ENCODE data around the gene C1QTNF8.
"Not testable (repeated sequence)": the region's sequence is repeated elsewhere in the genome, so short reads cannot be mapped to it uniquely, and the experiment has no call there.

The C1QTNF8 gene

DNA sequence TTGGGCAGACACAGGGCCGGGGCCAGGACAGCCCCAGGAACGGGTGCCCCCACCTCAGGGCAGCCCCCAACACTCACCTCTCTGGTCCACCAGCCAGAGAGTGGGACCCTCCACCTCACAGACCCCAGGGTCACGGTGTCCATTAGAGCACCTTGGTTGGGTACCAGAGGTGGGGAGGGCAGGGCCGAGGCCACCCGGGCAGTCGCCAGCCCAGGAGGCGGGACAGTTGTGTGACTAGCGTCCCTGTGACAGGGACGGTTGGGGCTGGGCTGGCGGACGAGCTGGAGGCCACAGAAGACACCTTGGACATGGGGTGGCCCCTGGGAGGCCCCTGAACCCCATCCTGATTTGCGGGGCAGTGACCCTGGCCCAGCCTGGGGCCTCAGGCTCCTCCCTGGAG lies 11.7 kb upstream of the C1QTNF8 start:
- no peak for DNase-seq

- no peak for DNase-seq
Measured at GRCh38 chr16:1107141-1107540, 11.1 kb upstream of the C1QTNF8 start.

- no peak for DNase-seq
Measured at GRCh38 chr16:1106659-1107058, 10.6 kb upstream of the C1QTNF8 start.

DNA sequence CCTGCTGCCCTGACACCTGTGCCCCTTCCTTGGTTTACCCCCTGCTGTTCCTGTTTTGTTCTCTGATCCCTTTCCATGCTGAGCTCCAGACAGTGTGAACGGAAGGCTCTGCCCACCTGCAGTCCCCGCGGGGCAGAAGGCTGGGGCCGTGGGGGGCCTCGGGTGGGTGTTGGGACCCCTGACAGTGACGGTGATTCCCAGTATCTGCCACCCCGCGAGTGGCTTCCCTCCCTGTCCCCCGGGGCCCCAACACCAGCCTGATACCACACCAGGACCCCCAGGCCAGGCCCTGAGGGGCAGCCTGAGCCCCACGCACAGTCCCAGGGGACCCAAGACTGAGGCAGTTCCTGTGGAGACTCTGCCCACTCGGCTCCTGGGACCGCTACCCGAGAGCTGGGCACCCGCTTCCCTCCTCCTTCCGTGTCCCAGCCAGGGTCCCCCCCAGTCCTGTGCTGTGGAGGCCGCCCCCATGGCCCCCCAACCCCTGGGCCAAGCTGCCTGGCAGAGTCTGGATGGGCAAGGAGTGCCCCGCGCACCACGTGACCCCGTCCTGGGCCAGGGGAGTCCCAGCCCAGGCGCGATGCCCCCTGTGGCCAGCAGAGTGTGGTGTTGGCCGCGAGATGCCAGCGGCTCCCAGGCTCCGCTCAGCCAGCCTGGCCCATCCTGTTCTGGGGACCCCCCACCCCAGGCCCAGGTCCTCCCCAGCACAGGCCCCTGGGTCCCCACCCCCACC lies 10.0 kb upstream of the C1QTNF8 start:
- DNase-seq = peak; percentile 35 to 79

GRCh38 chr16:1103636-1103980 lies 7.6 kb upstream of the C1QTNF8 start:
- DNase-seq = no peak

DNA sequence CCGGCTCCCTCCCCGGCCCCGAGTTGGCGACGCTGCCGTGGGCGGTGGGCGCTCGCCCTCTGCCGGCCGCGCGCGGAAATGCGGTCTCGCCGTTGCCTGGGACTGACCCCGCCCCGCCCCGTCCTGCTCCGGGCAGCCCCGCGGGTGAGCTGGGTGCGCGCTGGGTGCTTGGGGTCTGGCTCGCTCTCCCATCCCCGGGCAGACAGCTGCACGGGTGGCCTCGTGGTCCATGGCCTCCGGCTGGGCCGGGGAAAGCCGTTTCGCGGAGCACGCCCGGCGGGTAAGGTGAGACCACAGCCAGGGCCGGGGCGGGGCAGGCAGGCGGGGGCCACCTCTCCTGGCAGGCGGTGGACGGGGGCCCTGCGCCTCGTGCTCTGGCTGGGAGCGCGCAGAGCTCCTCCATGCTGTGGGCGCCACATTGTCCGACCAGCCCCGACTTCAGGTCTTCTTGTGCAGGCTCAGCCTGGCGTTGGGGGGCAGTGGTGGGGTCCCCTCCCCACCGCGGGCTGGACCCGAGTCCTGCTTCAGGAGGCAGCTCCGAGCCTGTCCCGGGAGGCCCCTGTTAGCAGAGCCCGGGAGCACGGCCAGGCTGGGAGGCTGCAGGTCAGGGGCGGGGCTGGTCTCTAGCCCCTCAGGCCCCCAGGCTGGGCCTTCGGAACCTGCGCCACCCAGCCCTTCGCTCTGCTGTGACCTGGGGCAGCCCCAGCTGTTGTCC lies 7.0 kb upstream of the C1QTNF8 start:
- DNase-seq = peak; percentile 14 to 32

DNA sequence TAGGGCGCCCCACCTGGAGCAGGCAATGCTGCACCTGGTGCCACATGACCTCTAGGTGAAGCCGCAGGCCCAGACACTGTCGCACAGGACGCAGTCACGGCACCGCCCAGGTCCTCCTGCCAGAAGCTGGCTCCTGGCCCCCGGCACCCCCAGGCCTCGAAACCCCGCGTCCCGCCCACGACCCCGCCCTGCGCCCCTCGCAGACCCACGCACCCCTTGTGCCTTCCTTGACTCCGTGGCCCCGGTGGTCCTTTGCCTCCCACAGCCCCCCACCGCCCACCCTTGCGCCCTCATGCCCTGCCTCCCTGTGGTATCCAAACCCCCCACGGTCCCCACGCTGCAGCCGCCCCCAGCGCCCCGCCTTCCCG lies 6.3 kb upstream of the C1QTNF8 start:
- no peak for DNase-seq

DNA sequence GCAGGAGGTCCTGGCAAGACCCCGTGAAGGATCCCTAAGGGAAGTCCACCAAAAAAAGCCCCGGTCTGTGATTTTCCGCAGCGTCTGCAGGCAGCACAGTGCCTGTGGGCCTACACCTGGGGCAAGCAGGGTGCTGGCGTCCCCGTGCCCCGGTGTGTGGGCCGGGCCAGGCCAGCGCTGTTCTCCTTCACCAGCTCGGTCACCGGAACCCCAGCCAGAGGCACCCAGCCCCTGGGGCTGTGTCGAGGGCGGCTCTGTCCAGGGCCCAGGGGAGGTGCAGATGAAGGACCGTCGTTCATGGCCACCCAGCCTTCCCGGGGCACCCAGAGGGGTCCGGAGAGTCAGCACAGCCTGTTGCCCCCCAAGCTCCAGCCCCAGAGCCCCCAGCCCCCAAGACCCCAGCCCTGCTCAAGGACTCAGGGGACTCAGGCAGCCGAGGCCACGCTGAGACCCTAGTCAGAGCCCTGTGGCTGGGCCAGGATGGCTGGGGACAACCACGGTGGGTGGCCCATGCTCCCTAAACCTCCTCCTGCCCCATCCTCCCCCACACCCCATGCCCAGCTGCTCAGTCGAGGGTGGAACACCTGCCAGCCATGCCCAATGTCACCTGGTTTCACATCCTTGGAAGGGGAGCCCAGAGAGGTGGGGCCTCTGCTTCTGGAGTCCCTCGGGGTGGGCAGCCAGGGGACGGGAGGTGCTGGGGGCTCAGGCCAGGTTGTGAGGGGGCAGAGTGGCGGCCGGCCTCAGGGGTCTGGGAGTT lies 5.7 kb upstream of the C1QTNF8 start:
- no peak for DNase-seq

- DNase-seq = no peak
Measured at GRCh38 chr16:1101133-1101532, 5.1 kb upstream of the C1QTNF8 start.

- DNase-seq = no peak
Measured at GRCh38 chr16:1100084-1100800, 4.2 kb upstream of the C1QTNF8 start.

GRCh38 chr16:1099189-1100083 lies 3.4 kb upstream of the C1QTNF8 start:
- no peak for DNase-seq

DNA sequence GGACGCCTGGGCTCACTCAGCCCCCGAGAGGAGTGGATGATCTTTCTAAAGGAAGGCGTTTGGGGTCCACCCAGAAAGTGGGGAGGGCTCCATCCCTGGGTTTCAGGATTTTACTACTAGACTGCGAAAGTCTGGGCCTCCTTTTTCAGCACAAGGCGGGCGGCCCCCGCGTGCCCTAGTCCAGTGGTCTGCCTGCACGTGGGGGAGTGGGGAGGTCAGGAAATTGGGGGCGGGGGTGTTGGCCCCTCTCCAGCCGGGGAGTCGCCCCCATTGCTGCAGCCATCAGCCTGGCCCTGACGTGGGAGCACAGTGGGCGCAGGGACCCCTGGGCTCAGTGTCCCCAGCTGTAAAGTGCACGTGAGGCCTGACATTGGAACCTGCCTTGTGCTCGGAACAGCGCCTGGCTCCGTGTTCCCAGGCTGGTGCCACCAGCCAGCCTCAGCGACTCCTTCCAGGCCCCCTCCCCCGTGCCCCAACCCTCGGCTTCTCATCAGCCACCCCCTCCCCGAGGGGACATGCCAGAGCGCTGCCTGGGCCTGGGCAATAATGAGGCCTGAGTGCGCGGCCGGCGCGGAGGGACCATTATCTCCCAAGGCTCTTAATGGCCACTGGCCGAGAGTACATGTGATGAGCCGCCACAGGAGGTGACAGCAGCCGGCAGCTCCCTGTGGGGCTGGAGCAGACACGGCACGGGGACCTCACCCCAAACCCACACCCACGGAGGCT lies 2.4 kb upstream of the C1QTNF8 start:
- DNase-seq = no peak

DNA sequence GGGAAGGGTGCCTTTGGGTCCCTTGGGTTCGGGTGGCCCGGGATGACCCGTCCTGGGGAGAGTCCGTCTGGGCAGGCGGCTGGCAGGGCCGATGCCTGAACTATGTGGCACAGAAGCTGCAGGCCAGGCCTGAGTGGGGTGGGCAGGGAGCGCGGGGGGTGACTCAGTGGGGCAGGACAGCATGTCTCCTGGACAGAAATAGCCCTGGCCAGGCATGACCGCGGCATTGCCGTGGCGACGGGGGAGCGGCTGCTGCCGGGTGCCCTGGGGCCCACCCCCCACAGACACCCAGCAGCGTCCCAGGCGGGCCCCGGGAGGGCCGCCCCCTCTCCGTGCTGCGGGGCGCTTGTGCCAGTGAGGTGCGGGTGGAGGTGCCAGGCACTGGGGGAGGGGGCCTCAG lies 1.8 kb upstream of the C1QTNF8 start:
- no peak for DNase-seq

DNA sequence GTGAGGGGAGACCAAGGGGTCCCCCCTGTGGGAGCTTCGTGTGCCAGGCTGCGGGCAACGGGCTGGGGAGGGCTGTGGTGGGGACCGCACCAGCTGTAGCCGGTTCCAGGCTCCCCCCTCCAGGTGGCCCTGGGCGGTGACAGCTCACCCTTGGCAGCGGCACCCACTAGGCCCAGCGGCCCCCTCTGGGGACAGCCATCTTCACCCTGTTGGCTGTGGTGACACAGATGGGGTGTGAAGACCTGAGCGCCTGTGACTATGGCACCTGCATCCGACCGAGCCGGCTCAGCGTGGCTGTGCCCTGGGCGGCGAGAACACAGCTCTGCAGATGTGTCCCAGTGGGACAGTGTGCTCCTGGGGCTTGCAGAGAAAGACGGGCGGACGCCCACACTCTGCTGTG lies 1.1 kb upstream of the C1QTNF8 start:
- no peak for DNase-seq

- DNase-seq = no peak
Measured at GRCh38 chr16:1095450-1096168, 435 bp downstream of the C1QTNF8 start.

DNA sequence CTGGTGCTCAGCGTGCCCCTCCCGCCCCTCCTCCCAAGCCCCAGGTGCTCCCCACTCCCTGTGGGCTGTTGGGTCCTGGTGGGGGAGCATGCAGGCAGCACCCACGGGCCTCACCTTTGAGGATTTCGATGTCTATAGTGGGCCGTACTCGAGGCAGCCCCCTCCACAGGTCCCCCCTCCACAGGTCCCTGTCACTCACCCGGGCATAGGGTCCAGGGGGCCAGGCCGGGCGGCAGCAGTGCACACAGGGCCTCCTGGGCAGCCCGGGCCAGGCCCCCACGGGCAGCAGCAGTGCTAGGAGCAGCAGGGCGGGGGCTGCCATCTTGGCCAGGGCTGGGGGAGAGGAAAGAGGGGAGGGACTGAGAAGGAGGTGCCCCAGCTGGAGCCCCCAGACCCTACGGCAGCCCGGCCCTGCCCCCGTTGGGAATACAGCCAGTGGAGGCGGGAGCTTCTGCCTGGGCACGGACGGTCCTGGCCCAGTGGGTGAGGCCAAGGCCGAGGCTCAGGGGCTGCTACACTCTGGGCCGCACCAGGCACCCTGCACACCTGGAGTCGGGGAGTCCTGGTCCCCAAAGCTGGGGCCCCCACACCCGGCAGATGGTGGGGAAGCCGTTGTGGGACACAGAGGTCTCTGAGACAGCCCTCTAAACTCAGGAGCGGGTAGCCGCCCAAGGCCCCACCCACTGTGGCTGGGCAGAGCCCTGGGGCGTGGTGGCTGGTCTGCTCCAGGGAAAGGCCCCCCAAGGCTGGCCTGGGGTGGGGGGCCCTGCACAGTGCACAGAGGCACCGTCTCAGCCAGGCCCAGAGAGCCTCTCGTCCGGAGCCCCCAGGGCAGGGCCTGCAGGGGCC lies 1.2 kb downstream of the C1QTNF8 start:
- no peak for DNase-seq

GRCh38 chr16:1094124-1094479 lies 1.9 kb downstream of the C1QTNF8 start:
- no peak for DNase-seq

GRCh38 chr16:1093284-1094123 lies 2.5 kb downstream of the C1QTNF8 start:
- no peak for DNase-seq

DNA sequence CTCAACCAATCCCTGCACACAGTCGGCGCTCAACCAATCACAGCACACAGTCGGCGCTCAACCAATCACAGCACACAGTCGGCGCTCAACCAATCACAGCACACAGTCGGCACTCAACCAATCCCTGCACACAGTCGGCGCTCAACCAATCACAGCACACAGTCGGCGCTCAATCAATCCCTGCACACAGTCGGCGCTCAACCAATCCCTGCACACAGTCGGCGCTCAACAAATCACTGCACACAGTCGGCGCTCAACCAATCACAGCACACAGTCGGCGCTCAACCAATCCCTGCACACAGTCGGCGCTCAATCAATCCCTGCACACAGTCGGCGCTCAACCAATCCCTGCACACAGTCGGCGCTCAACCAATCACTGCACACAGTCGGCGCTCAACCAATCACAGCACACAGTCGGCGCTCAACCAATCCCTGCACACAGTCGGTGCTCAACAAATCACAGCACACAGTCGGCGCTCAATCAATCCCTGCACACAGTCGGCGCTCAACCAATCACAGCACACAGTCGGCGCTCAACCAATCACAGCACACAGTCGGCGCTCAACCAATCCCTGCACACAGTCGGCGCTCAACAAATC lies 3.3 kb downstream of the C1QTNF8 start:
- DNase-seq = not testable (repeated sequence)
